Neural cell (in vitro differentiated cells): Measurements from ENCODE around the gene ANKFN1. TPM values are rescaled to one million over a fixed set of nuclear protein-coding genes. Genes with fewer than 3 reads are reported as not detected.

Experiments used
- H2AFZ ChIP-seq: fragments of 200-600, 300-800 bp; sonication (generic), shearing (Covaris generic); 2 replicates; pipeline ENCODE4 v1.6.0; 2014; ENCODE audit warnings: low read depth, mild to moderate bottlenecking, antibody characterized with exemption, low read length, moderate library complexity
- H3F3A ChIP-seq: fragments of 200-600 bp; shearing (Covaris generic); 2 replicates; pipeline ENCODE4 v1.6.1; 2016; ENCODE audit warnings: mild to moderate bottlenecking, moderate library complexity, mixed read lengths, antibody characterized with exemption, low read length; ENCODE audit not compliant: insufficient read depth, poor library complexity, severe bottlenecking
- H3K27ac ChIP-seq: fragments of 200-600, 300-800 bp; sonication (generic), shearing (Covaris generic); 2 replicates; pipeline ENCODE4 v1.5.1; 2014; ENCODE audit warnings: mild to moderate bottlenecking, low read length, moderate library complexity
- H3K27me3 ChIP-seq: fragments of 300-800, 200-600 bp; sonication (generic), shearing (Covaris generic); 2 replicates; pipeline ENCODE4 v1.6.0; 2014; ENCODE audit warnings: mild to moderate bottlenecking, low read depth, low read length, moderate library complexity; ENCODE audit not compliant: insufficient read depth
- H3K36me3 ChIP-seq: fragments of 300-800, 200-600 bp; sonication (generic), shearing (Covaris generic); 2 replicates; pipeline ENCODE4 v1.5.1; 2014; ENCODE audit warnings: mild to moderate bottlenecking, antibody characterized with exemption, low read length, moderate library complexity; ENCODE audit not compliant: insufficient read depth
- H3K4me2 ChIP-seq: fragments of 300-800, 200-600 bp; sonication (generic), shearing (Covaris generic); 2 replicates; pipeline ENCODE4 v1.6.0; 2014; ENCODE audit warnings: mild to moderate bottlenecking, low read length
- H3K4me3 ChIP-seq: fragments of 300-800, 200-600 bp; sonication (generic), shearing (Covaris generic); 2 replicates; pipeline ENCODE4 v1.5.1; 2014; ENCODE audit warnings: mild to moderate bottlenecking, low read length, moderate library complexity
- H3K79me2 ChIP-seq: fragments of 200-600 bp; shearing (Covaris generic); replicated peaks from 2 replicates; pipeline ENCODE4 v1.6.0; 2014; ENCODE audit warnings: mild to moderate bottlenecking, low read length, moderate library complexity; ENCODE audit not compliant: insufficient read depth
- H3K9ac ChIP-seq: fragments of 300-800, 200-600 bp; sonication (generic), shearing (Covaris generic); 2 replicates; pipeline ENCODE4 v1.6.1; 2016; ENCODE audit warnings: mild to moderate bottlenecking, low read length, mixed read lengths
- H3K9me2 ChIP-seq: fragments of 200-600 bp; shearing (Covaris generic); 2 replicates; pipeline ENCODE4 v1.6.1; 2016; ENCODE audit warnings: mild to moderate bottlenecking, low read length, mixed read lengths; ENCODE audit not compliant: insufficient read depth
- H3K9me3 ChIP-seq: fragments of 200-600, 300-800 bp; sonication (generic), shearing (Covaris generic); 2 replicates; pipeline ENCODE4 v1.6.1; 2016; ENCODE audit warnings: mild to moderate bottlenecking, mixed run types, low read length, moderate library complexity, mixed read lengths
- H4K20me1 ChIP-seq: fragments of 200-600 bp; shearing (Covaris generic); 2 replicates; pipeline ENCODE4 v1.6.1; 2016; ENCODE audit warnings: mild to moderate bottlenecking, mixed run types; ENCODE audit not compliant: insufficient read depth
- CTCF ChIP-seq: fragments of 450-650 bp; IDR thresholded peaks from 2 replicates; pipeline ENCODE4 v1.5.1; 2014; ENCODE audit warnings: antibody characterized with exemption, mild to moderate bottlenecking, moderate library complexity; ENCODE audit not compliant: poor library complexity, severe bottlenecking
- EP300 ChIP-seq: fragments of 450-650 bp; conservative IDR thresholded peaks from 2 replicates; pipeline ENCODE4 v1.6.1; 2014; ENCODE audit warnings: antibody characterized with exemption, mild to moderate bottlenecking, moderate library complexity; ENCODE audit not compliant: poor library complexity, severe bottlenecking
- EZH2 ChIP-seq: fragments of 200-600, 300-800 bp; shearing (Covaris generic), sonication (generic); IDR thresholded peaks from 2 replicates; pipeline ENCODE4 v1.6.1; 2014; ENCODE audit warnings: antibody characterized with exemption, low read length, borderline replicate concordance, mild to moderate bottlenecking; ENCODE audit not compliant: insufficient read depth, poor library complexity, severe bottlenecking
- MXI1 ChIP-seq: fragments of 450-650 bp; conservative IDR thresholded peaks from 2 replicates; pipeline ENCODE4 v1.6.1; 2014; ENCODE audit warnings: antibody characterized with exemption, mild to moderate bottlenecking; ENCODE audit not compliant: poor library complexity, severe bottlenecking
- POLR2AphosphoS5 ChIP-seq: IDR thresholded peaks from 2 replicates; pipeline ENCODE4 v1.6.1; 2012
- RAD21 ChIP-seq: fragments of 450-650 bp; conservative IDR thresholded peaks from 2 replicates; pipeline ENCODE4 v1.6.1; 2014; ENCODE audit warnings: antibody characterized with exemption, mild to moderate bottlenecking, moderate library complexity
- SMC3 ChIP-seq: fragments of 450-650 bp; conservative IDR thresholded peaks from 2 replicates; pipeline ENCODE4 v1.6.1; 2014; ENCODE audit warnings: antibody characterized with exemption, mild to moderate bottlenecking, moderate library complexity; ENCODE audit not compliant: poor library complexity
- TAF1 ChIP-seq: IDR thresholded peaks from 2 replicates; pipeline ENCODE4 v1.6.1; 2012; ENCODE audit warnings: low read depth
- polyA plus RNA-seq: library from polyadenylated mRNA; depleted of rRNA; stranded (reverse); fragments of >200 nt; gene quantifications from 2 replicates; pipeline ENCODE4 v1.2.3, GENCODE V29; 2014
- TF ChIP-seq, protein P1 (sequence below): IDR thresholded peaks from 2 replicates; pipeline ENCODE4 v1.6.1; 2012; ENCODE audit warnings: borderline replicate concordance

Gene ANKFN1
- polyA plus RNA-seq, 1 donor from 2014 or later, result 0.14 TPM

GRCh38 chr17:56114469-56114868 lies 38.8 kb upstream of the ANKFN1 start:
- H3F3A ChIP-seq, result no peaks in the 10 kb centered on the region
- TF ChIP-seq RAD21, result no peak
- TF ChIP-seq SMC3, result no peak
- no peak for TF ChIP-seq POLR2AphosphoS5
- no peak overlapping the region for H2AFZ ChIP-seq
- no peaks in the 10 kb centered on the region for H3K9me3 ChIP-seq
- H3K79me2 ChIP-seq, result no peaks in the 10 kb centered on the region
- no peak overlapping the region for H3K9ac ChIP-seq
- H3K36me3 ChIP-seq, result no peaks in the 10 kb centered on the region
- H3K4me3 ChIP-seq, result no peak overlapping the region
- no peaks in the 10 kb centered on the region for H4K20me1 ChIP-seq
- H3K9me2 ChIP-seq, result no peaks in the 10 kb centered on the region
- no peak overlapping the region for H3K27ac ChIP-seq
- H3K27me3 ChIP-seq, result no peaks in the 10 kb centered on the region
- H3K4me2 ChIP-seq, result no peak overlapping the region

DNA sequence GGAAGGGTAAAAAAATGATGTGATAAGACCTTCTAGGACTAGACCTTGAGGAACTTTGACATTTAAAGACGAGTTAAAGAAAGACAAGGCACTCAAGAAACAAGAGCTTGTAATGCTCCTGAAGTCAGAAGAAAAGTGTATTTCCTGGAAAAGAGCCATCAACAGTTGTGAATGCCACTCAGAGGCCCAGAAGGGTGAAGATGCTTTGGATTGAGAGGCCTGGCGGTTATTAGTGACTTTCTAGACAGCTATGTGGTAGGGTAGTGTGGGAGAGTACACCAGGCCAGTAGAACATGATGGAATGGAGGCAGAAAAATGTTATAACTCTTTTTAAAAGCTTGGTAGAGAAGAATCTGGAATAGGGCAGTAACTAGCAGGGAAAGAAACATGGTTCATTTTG lies 34.1 kb upstream of the ANKFN1 start:
- no peak overlapping the region for H3K9ac ChIP-seq
- H4K20me1 ChIP-seq, result no peaks in the 10 kb centered on the region
- no peak overlapping the region for H3K4me3 ChIP-seq
- no peak overlapping the region for H3K4me2 ChIP-seq
- no peaks in the 10 kb centered on the region for H3K9me3 ChIP-seq
- H3K9me2 ChIP-seq, result no peaks in the 10 kb centered on the region
- H3K36me3 ChIP-seq, result no peaks in the 10 kb centered on the region
- TF ChIP-seq CTCF (no peak), POLR2AphosphoS5 (no peak), MXI1 (no peak), RAD21 (no peak), EP300 (no peak), TAF1 (no peak), SMC3 (no peak), EZH2 (no peak)
- TF ChIP-seq, protein P1, sequence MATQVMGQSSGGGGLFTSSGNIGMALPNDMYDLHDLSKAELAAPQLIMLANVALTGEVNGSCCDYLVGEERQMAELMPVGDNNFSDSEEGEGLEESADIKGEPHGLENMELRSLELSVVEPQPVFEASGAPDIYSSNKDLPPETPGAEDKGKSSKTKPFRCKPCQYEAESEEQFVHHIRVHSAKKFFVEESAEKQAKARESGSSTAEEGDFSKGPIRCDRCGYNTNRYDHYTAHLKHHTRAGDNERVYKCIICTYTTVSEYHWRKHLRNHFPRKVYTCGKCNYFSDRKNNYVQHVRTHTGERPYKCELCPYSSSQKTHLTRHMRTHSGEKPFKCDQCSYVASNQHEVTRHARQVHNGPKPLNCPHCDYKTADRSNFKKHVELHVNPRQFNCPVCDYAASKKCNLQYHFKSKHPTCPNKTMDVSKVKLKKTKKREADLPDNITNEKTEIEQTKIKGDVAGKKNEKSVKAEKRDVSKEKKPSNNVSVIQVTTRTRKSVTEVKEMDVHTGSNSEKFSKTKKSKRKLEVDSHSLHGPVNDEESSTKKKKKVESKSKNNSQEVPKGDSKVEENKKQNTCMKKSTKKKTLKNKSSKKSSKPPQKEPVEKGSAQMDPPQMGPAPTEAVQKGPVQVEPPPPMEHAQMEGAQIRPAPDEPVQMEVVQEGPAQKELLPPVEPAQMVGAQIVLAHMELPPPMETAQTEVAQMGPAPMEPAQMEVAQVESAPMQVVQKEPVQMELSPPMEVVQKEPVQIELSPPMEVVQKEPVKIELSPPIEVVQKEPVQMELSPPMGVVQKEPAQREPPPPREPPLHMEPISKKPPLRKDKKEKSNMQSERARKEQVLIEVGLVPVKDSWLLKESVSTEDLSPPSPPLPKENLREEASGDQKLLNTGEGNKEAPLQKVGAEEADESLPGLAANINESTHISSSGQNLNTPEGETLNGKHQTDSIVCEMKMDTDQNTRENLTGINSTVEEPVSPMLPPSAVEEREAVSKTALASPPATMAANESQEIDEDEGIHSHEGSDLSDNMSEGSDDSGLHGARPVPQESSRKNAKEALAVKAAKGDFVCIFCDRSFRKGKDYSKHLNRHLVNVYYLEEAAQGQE, result no peak
- H2AFZ ChIP-seq, result no peak overlapping the region
- H3K27me3 ChIP-seq, result no peaks in the 10 kb centered on the region
- H3F3A ChIP-seq, result no peaks in the 10 kb centered on the region
- H3K27ac ChIP-seq, result no peak overlapping the region
- no peaks in the 10 kb centered on the region for H3K79me2 ChIP-seq

- no peaks in the 10 kb centered on the region for H4K20me1 ChIP-seq
- no peak overlapping the region for H2AFZ ChIP-seq
- H3K9me2 ChIP-seq, result no peaks in the 10 kb centered on the region
- no peaks in the 10 kb centered on the region for H3K36me3 ChIP-seq
- H3K9me3 ChIP-seq, result no peaks in the 10 kb centered on the region
- H3F3A ChIP-seq, result no peaks in the 10 kb centered on the region
- H3K9ac ChIP-seq, result no peak overlapping the region
- no peaks in the 10 kb centered on the region for H3K79me2 ChIP-seq
- no peaks in the 10 kb centered on the region for H3K27me3 ChIP-seq
- H3K27ac ChIP-seq, result peak overlapping the region; percentile 4
- no peak overlapping the region for H3K4me2 ChIP-seq
- no peak for TF ChIP-seq EZH2
- no peak for TF ChIP-seq CTCF
- TF ChIP-seq SMC3, result no peak
- TF ChIP-seq RAD21, result no peak
- TF ChIP-seq MXI1, result no peak
- TF ChIP-seq EP300, result no peak
- TF ChIP-seq, protein P1, result no peak
- no peak for TF ChIP-seq POLR2AphosphoS5
- TF ChIP-seq TAF1, result no peak
- no peak overlapping the region for H3K4me3 ChIP-seq
Observed at GRCh38 chr17:56119936-56120335, 33.3 kb upstream of the ANKFN1 start.
